PFSK-1 (cell line): ENCODE results near the gene GPR107.

Experiments
- FOXP2 ChIP-seq: optimal IDR thresholded peaks from 2 replicates; pipeline ENCODE3; 2011; ENCODE audit warnings: borderline replicate concordance, control low read depth, inconsistent platforms; ENCODE audit not compliant: insufficient read depth; ENCODE audit errors: extremely low read length, extremely low read depth
- POLR2AphosphoS5 ChIP-seq: IDR thresholded peaks from 2 replicates; pipeline ENCODE4 v1.6.1; 2012; ENCODE audit warnings: low read depth, mild to moderate bottlenecking, control low read depth, low read length, moderate library complexity
- REST ChIP-seq, 2 experiments: IDR thresholded peaks; 2 replicates each; pipeline versions ENCODE4 v1.6.1 to v1.8.0; 2011 to 2012; ENCODE audit warnings: low read depth in 2 of 2, low read length in 2 of 2, control low read depth in 1 of 2, inconsistent platforms in 1 of 2, mild to moderate bottlenecking in 1 of 2, moderate library complexity in 1 of 2; ENCODE audit not compliant: insufficient read depth in 1 of 2
- SIN3A ChIP-seq: IDR thresholded peaks from 2 replicates; pipeline ENCODE4 v1.6.1; 2012; ENCODE audit warnings: mild to moderate bottlenecking, low read length, moderate library complexity, borderline replicate concordance; ENCODE audit not compliant: insufficient read depth
- TAF1 ChIP-seq: IDR thresholded peaks from 2 replicates; pipeline ENCODE4 v1.6.1; 2012; ENCODE audit warnings: low read length, control low read depth, borderline replicate concordance; ENCODE audit not compliant: insufficient read depth

Gene GPR107

GRCh38 chr9:130049431-130050210 lies 4.1 kb upstream of the GPR107 start:
- TF ChIP-seq FOXP2 = no peak

- TF ChIP-seq REST (IDR thresholded peaks at IDR 0.05; ENCODE audit: insufficient read depth in 1 of 2, low read depth in 2 of 2, low read length in 2 of 2) = no peak
- TF ChIP-seq POLR2AphosphoS5 = no peak
- TF ChIP-seq SIN3A = no peak
- TF ChIP-seq TAF1 = no peak
- TF ChIP-seq FOXP2 = no peak
Observed at GRCh38 chr9:130050462-130050861, 3.2 kb upstream of the GPR107 start.

GRCh38 chr9:130051855-130052254 lies 1.9 kb upstream of the GPR107 start:
- TF ChIP-seq SIN3A (no peak), FOXP2 (no peak), TAF1 (no peak), REST (IDR thresholded peaks at IDR 0.05; ENCODE audit: insufficient read depth in 1 of 2, low read depth in 2 of 2, low read length in 2 of 2) (no peak), POLR2AphosphoS5 (no peak)

- TF ChIP-seq REST (IDR thresholded peaks at IDR 0.05; ENCODE audit: insufficient read depth in 1 of 2, low read depth in 2 of 2, low read length in 2 of 2) (no peak), POLR2AphosphoS5 (no peak), FOXP2 (no peak), SIN3A (no peak), TAF1 (no peak)
Observed at GRCh38 chr9:130053109-130053503, 600 bp upstream of the GPR107 start.

- no peak for TF ChIP-seq TAF1
- TF ChIP-seq FOXP2 = no peak
- TF ChIP-seq SIN3A = no peak
- no peak for TF ChIP-seq POLR2AphosphoS5
- no peak for TF ChIP-seq REST (IDR thresholded peaks at IDR 0.05; ENCODE audit: insufficient read depth in 1 of 2, low read depth in 2 of 2, low read length in 2 of 2)
Observed at GRCh38 chr9:130054325-130054786, 650 bp downstream of the GPR107 start.
